ENCODE data around the gene DNER. TPM values are rescaled to one million over a fixed set of nuclear protein-coding genes. Genes with fewer than 3 reads are reported as not detected.
A peak's percentile ranks its signal among the peaks of the same experiment; 100 is the strongest.

The DNER gene
- total RNA-seq, 3 donors from 2014 or later (not counting 1 experiment from before 2014, with no cell fraction given) = not detected

DNA sequence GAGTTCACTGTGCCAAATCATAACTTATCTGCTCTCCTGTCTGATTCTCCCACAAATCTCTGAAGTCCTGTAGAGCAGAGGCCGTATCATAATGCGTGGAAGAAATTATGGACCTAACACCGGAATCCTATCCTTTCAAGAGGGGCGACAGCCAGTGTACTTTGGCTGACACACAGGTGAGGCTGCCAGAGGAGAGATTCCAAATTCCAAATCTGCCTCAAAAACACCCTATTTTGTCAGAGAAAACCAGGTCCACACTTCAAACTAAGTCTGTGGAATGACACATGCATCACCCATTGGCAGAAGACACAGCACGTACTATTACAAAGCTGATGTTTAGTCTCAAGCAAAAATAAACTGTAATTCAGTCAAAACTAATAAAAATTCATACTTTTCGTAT lies 304.1 kb downstream of the DNER start:
- Histone ChIP-seq H3K27ac (ENCODE audit: low read length) (no peak overlapping the region), H3K4me3 (ENCODE audit: low read length) (no peak overlapping the region), H3K27me3 (ENCODE audit: control insufficient read depth, insufficient read depth, low read length) (no peaks in the 10 kb centered on the region), H3K9me3 (ENCODE audit: control insufficient read depth, insufficient read depth, low read length) (no peaks in the 10 kb centered on the region), H3K4me1 (ENCODE audit: control insufficient read depth, insufficient read depth, low read length) (no peaks in the 10 kb centered on the region), H3K36me3 (ENCODE audit: control insufficient read depth, insufficient read depth, low read length) (no peaks in the 10 kb centered on the region)
- intact Hi-C loops (cut with micrococcal nuclease) = no loop called here
- H3K36me3 Mint-ChIP-seq = no peaks in the 10 kb centered on the region
- DNase-seq (no peak), ATAC-seq (no peak)
- no peak overlapping the region for H3K4me3 Mint-ChIP-seq
- no peaks in the 10 kb centered on the region for H3K4me1 Mint-ChIP-seq
- no peak for TF ChIP-seq CTCF (IDR thresholded peaks at IDR 0.05)
- WGBS (ENCODE audit: insufficient coverage) = 98% methylated on average over 5 of the region's 6 CpGs
- no peak overlapping the region for H3K27ac Mint-ChIP-seq
- H3K27me3 Mint-ChIP-seq (ENCODE audit: low read depth in 2 of 2) = no peaks in the 10 kb centered on the region
- H3K9me3 Mint-ChIP-seq = peaks cover 0 to 3% of the 10 kb centered on the region in 2 donors

DNA sequence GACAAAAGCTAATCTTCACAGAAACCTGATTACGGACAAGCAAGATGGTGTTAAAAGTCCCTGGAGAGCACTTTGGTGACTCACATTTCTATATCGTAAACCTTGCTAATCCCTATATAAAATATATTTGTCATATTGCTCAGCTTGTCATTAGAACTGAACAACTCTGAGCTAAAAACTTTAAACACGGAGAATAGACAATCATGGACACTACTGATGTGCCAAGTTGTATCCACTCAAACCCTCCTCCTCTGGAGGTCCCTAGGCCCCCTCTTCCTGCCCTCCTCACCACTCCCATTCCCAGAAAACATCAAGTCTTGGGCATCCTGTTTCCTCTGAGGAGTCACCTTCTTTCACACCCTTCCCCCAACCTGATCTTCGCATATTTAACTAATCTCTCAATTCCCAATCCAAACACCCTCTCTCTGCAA lies 304.6 kb downstream of the DNER start:
- Histone ChIP-seq H3K27ac (ENCODE audit: low read length) (no peak overlapping the region), H3K27me3 (ENCODE audit: control insufficient read depth, insufficient read depth, low read length) (no peaks in the 10 kb centered on the region), H3K9me3 (ENCODE audit: control insufficient read depth, insufficient read depth, low read length) (no peaks in the 10 kb centered on the region), H3K4me3 (ENCODE audit: low read length) (no peak overlapping the region), H3K36me3 (ENCODE audit: control insufficient read depth, insufficient read depth, low read length) (no peaks in the 10 kb centered on the region), H3K4me1 (ENCODE audit: control insufficient read depth, insufficient read depth, low read length) (no peaks in the 10 kb centered on the region)
- intact Hi-C loops (cut with micrococcal nuclease) = no loop called here
- Mint-ChIP-seq H3K9me3 (peaks cover 0 to 3% of the 10 kb centered on the region in 2 donors), H3K27ac (no peak overlapping the region), H3K4me1 (no peaks in the 10 kb centered on the region), H3K27me3 (ENCODE audit: low read depth in 2 of 2) (no peaks in the 10 kb centered on the region), H3K4me3 (no peak overlapping the region), H3K36me3 (no peaks in the 10 kb centered on the region)
- DNase-seq (no peak), ATAC-seq (no peak)
- WGBS (ENCODE audit: insufficient coverage) = 93% methylated on average over 4 of the region's 4 CpGs
- no peak for TF ChIP-seq CTCF (IDR thresholded peaks at IDR 0.05)

DNA sequence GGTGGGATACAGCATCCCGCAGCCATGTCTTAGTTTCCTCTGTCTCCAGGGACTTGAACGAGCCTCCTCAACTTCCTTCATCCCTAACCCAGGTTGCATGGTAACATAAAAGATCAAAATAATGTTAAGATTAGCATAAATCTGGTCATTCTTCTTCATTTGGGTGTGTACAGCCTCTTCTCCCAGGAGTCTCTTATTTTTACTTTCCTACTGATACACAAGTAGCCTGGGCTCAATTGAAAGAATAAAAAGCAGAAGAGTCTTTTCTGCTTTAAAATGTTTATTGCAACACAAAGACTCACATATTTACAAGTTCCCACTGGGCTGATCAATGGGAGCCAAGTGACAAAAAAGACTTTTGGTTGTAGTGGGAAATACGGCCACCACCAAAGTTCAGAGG lies 305.4 kb downstream of the DNER start:
- DNase-seq (no peak), ATAC-seq (no peak)
- H3K27ac Mint-ChIP-seq = no peak overlapping the region
- H3K27me3 Mint-ChIP-seq (ENCODE audit: low read depth in 2 of 2) = no peaks in the 10 kb centered on the region
- no peaks in the 10 kb centered on the region for H3K9me3 ChIP-seq (ENCODE audit: control insufficient read depth, insufficient read depth, low read length)
- no peaks in the 10 kb centered on the region for H3K4me1 ChIP-seq (ENCODE audit: control insufficient read depth, insufficient read depth, low read length)
- no peak for TF ChIP-seq CTCF (IDR thresholded peaks at IDR 0.05)
- intact Hi-C loops (cut with micrococcal nuclease) = no loop called here
- WGBS (ENCODE audit: insufficient coverage) = 81% methylated on average over 3 of the region's 3 CpGs
- H3K27me3 ChIP-seq (ENCODE audit: control insufficient read depth, insufficient read depth, low read length) = no peaks in the 10 kb centered on the region
- H3K36me3 ChIP-seq (ENCODE audit: control insufficient read depth, insufficient read depth, low read length) = no peaks in the 10 kb centered on the region
- H3K4me1 Mint-ChIP-seq = no peaks in the 10 kb centered on the region
- H3K36me3 Mint-ChIP-seq = no peaks in the 10 kb centered on the region
- H3K4me3 Mint-ChIP-seq = no peak overlapping the region
- H3K9me3 Mint-ChIP-seq = peaks cover 0 to 3% of the 10 kb centered on the region in 2 donors
- no peak overlapping the region for H3K4me3 ChIP-seq (ENCODE audit: low read length)
- no peak overlapping the region for H3K27ac ChIP-seq (ENCODE audit: low read length)

GRCh38 chr2:229408356-229408755 lies 306.0 kb downstream of the DNER start:
- Histone ChIP-seq H3K4me3 (ENCODE audit: low read length) (no peak overlapping the region), H3K27me3 (ENCODE audit: control insufficient read depth, insufficient read depth, low read length) (no peaks in the 10 kb centered on the region), H3K36me3 (ENCODE audit: control insufficient read depth, insufficient read depth, low read length) (no peaks in the 10 kb centered on the region), H3K4me1 (ENCODE audit: control insufficient read depth, insufficient read depth, low read length) (no peaks in the 10 kb centered on the region), H3K27ac (ENCODE audit: low read length) (no peak overlapping the region), H3K9me3 (ENCODE audit: control insufficient read depth, insufficient read depth, low read length) (no peaks in the 10 kb centered on the region)
- Mint-ChIP-seq H3K27me3 (ENCODE audit: low read depth in 2 of 2) (no peaks in the 10 kb centered on the region), H3K4me3 (no peak overlapping the region), H3K36me3 (no peaks in the 10 kb centered on the region), H3K27ac (no peak overlapping the region), H3K9me3 (peaks cover 0 to 6% of the 10 kb centered on the region in 2 donors), H3K4me1 (no peaks in the 10 kb centered on the region)
- no CpG with 5 or more reads among the region's 1 CpG for WGBS (ENCODE audit: insufficient coverage)
- DNase-seq = peak in 1 of 2 donors; percentile 13
- intact Hi-C loops (cut with micrococcal nuclease) = no loop called here
- TF ChIP-seq CTCF (IDR thresholded peaks at IDR 0.05) = no peak
- ATAC-seq = no peak

Data from natural killer cell (primary cell).